Measurements from ENCODE around the gene TIMD4. TPM values are rescaled to one million over a fixed set of nuclear protein-coding genes. Genes with fewer than 3 reads are reported as not detected.

Gene TIMD4
- total and polyA plus RNA-seq, 2 experiments from 2014 or later = 0.18 TPM; not detected in 1

DNA sequence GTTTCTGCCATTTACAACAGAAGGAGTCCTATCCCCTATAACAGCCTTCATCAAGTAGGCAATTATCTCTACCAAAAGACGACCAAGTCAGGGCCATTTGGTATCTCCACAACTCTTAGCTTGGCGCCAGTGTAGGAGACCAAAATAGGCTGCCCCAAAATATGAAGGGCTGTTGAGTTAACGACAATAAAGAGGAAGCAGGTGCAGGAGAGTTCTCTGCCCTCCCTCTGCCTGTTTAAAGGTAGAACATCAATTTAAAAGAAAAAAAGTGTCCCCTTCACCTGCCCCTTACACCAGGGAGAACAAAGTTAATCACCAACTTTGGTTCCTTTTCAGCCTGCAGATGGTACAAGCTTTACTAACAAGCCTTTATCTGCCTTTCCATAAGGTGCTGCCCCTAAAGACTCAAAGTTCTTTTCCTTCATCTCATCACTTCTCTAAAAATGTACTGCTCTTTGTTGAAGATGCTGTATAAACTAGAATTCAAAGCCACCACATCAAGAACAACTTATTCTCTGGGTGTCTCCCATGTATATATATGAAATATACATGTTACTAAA is 79.6 kb downstream of the TIMD4 start:
- no peak for TF ChIP-seq CTCF (IDR thresholded peaks at IDR 0.05; ENCODE audit: low read depth, low read length)
- no peaks in the 10 kb centered on the region for H3K4me1 ChIP-seq (ENCODE audit: low read depth)
- H3K9me3 ChIP-seq (ENCODE audit: low read depth) = no peaks in the 10 kb centered on the region
- H3K27ac ChIP-seq = no peak overlapping the region
- DNase-seq (ENCODE audit: low read depth in 1 of 2, low spot score in 1 of 2) = no peak
- no peaks in the 10 kb centered on the region for H3K27me3 ChIP-seq
- no peaks in the 10 kb centered on the region for H3K36me3 ChIP-seq
- no peak overlapping the region for H3K4me3 ChIP-seq

- no peak for DNase-seq (ENCODE audit: low read depth in 1 of 2, low spot score in 1 of 2)
- Histone ChIP-seq H3K4me3 (no peak overlapping the region), H3K27me3 (no peaks in the 10 kb centered on the region), H3K9me3 (ENCODE audit: low read depth) (no peaks in the 10 kb centered on the region), H3K27ac (no peak overlapping the region), H3K4me1 (ENCODE audit: low read depth) (no peaks in the 10 kb centered on the region), H3K36me3 (no peaks in the 10 kb centered on the region)
- TF ChIP-seq CTCF (IDR thresholded peaks at IDR 0.05; ENCODE audit: low read depth, low read length) = no peak
Measured at GRCh38 chr5:156879665-156880285, 83.3 kb downstream of the TIMD4 start.

- H3K9me3 ChIP-seq (ENCODE audit: low read depth) = no peaks in the 10 kb centered on the region
- TF ChIP-seq CTCF (IDR thresholded peaks at IDR 0.05; ENCODE audit: low read depth, low read length) = no peak
Measured at GRCh38 chr5:156871212-156871611, 91.8 kb downstream of the TIMD4 start.

DNA sequence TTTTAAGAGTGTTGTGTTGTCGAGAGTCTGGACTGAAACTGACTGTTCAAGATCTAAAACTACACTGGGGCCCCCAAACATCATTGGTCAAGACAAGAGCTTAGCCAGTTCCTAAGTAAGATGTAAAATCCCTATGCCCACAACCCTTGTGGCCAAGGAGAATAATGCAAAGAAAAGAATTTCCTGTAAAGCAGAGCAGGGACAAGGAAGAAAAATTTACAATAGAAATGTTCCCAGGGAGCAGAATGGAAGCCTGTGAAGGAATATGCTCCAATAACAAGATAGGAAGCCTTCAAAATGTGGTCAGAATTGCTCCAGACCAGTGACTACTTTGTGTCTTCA is 92.6 kb downstream of the TIMD4 start:
- no peaks in the 10 kb centered on the region for H3K36me3 ChIP-seq
- DNase-seq (ENCODE audit: low read depth in 1 of 2, low spot score in 1 of 2) = no peak
- TF ChIP-seq CTCF (IDR thresholded peaks at IDR 0.05; ENCODE audit: low read depth, low read length) = no peak
- no peaks in the 10 kb centered on the region for H3K27me3 ChIP-seq
- no peaks in the 10 kb centered on the region for H3K4me1 ChIP-seq (ENCODE audit: low read depth)
- H3K9me3 ChIP-seq (ENCODE audit: low read depth) = no peaks in the 10 kb centered on the region
- H3K4me3 ChIP-seq = no peak overlapping the region
- H3K27ac ChIP-seq = no peak overlapping the region

More at GRCh38 chr5:156871212-156871611, 91.8 kb downstream of the TIMD4 start:
- H3K4me3 ChIP-seq = no peak overlapping the region
- DNase-seq (ENCODE audit: low read depth in 1 of 2, low spot score in 1 of 2) = no peak
- no peaks in the 10 kb centered on the region for H3K36me3 ChIP-seq
- H3K4me1 ChIP-seq (ENCODE audit: low read depth) = no peaks in the 10 kb centered on the region
- no peaks in the 10 kb centered on the region for H3K27me3 ChIP-seq
- H3K27ac ChIP-seq = no peak overlapping the region

Other genes with a start within 250 kb of the TIMD4 start
- not detected in 2 replicates for gene PPP1R2B, start 112.9 kb downstream of the TIMD4 start, total RNA-seq
- not detected in 2 replicates for gene PPP1R2B, start 112.9 kb downstream of the TIMD4 start, polyA plus RNA-seq
- gene HAVCR1, start 95.9 kb upstream of the TIMD4 start, total RNA-seq = not detected in 2 replicates
- gene HAVCR1, start 95.9 kb upstream of the TIMD4 start, polyA plus RNA-seq = not detected in 2 replicates
- 0.04 and 1.3 TPM in 2 replicates for gene HAVCR2, start 145.8 kb upstream of the TIMD4 start, total RNA-seq
- gene HAVCR2, start 145.8 kb upstream of the TIMD4 start, polyA plus RNA-seq = 0.21 TPM in 1 of 2 replicates, not detected in the other
- gene MED7, start 179.6 kb upstream of the TIMD4 start, total RNA-seq = 8.2 and 9.7 TPM in 2 replicates
- 16.2 and 17.0 TPM in 2 replicates for gene MED7, start 179.6 kb upstream of the TIMD4 start, polyA plus RNA-seq
- not detected in 2 replicates for gene GARIN3, start 203.0 kb upstream of the TIMD4 start, total RNA-seq
- gene GARIN3, start 203.0 kb upstream of the TIMD4 start, polyA plus RNA-seq = not detected in 2 replicates
- gene ITK, start 217.6 kb upstream of the TIMD4 start, total RNA-seq = 0.07 TPM in 1 of 2 replicates, not detected in the other
- not detected in 2 replicates for gene ITK, start 217.6 kb upstream of the TIMD4 start, polyA plus RNA-seq